H9 (cell line): ENCODE measurements around the gene TMEM120B. TPM values are rescaled to one million over a fixed set of nuclear protein-coding genes. Genes with fewer than 3 reads are reported as not detected.

Source experiments
- DNase-seq: peaks from one replicate; pipeline ENCODE4 v3.0.0-alpha.2; 2017
- H2AFZ ChIP-seq: one replicate; pipeline ENCODE4 v1.6.1; 2013; ENCODE audit warnings: mild to moderate bottlenecking, low read length, control low read depth, moderate library complexity
- H2AK5ac ChIP-seq: 2 replicates; pipeline ENCODE4 v1.6.1; 2013; ENCODE audit warnings: low read length, control low read depth, mixed read lengths; ENCODE audit not compliant: insufficient read length
- H2BK120ac ChIP-seq: one replicate; pipeline ENCODE4 v1.6.1; 2013; ENCODE audit warnings: low read depth, mild to moderate bottlenecking, low read length, control low read depth, inconsistent platforms; ENCODE audit not compliant: poor library complexity, severe bottlenecking
- H2BK12ac ChIP-seq: 2 replicates; pipeline ENCODE4 v1.6.1; 2013; ENCODE audit warnings: low read length, control low read depth, mixed read lengths, low read depth; ENCODE audit not compliant: insufficient read length
- H2BK15ac ChIP-seq: 2 replicates; pipeline ENCODE4 v1.6.1; 2013; ENCODE audit warnings: low read depth, low read length, control low read depth
- H2BK20ac ChIP-seq: one replicate; pipeline ENCODE4 v1.6.1; 2013; ENCODE audit warnings: low read depth, mild to moderate bottlenecking, low read length, control low read depth, inconsistent platforms; ENCODE audit not compliant: poor library complexity, severe bottlenecking
- H2BK5ac ChIP-seq: 2 replicates; pipeline ENCODE4 v1.6.1; 2013; ENCODE audit warnings: low read length, control low read depth, mixed read lengths; ENCODE audit not compliant: insufficient read length
- H3K14ac ChIP-seq: 2 replicates; pipeline ENCODE4 v1.6.1; 2013; ENCODE audit warnings: low read length, control low read depth; ENCODE audit not compliant: insufficient read depth
- H3K18ac ChIP-seq: 2 replicates; pipeline ENCODE4 v1.6.1; 2013; ENCODE audit warnings: low read depth, mild to moderate bottlenecking, mixed read lengths, low read length, control low read depth; ENCODE audit not compliant: insufficient read length
- H3K23ac ChIP-seq: 2 replicates; pipeline ENCODE4 v1.6.1; 2013; ENCODE audit warnings: low read length, control low read depth, mixed read lengths, low read depth; ENCODE audit not compliant: insufficient read length
- H3K23me2 ChIP-seq: 2 replicates; pipeline ENCODE4 v1.6.1; 2013; ENCODE audit warnings: low read depth, mild to moderate bottlenecking, mixed read lengths, low read length, control low read depth; ENCODE audit not compliant: insufficient read length, poor library complexity, severe bottlenecking
- H3K27ac ChIP-seq: 2 replicates; pipeline ENCODE4 v1.5.1; 2013; ENCODE audit warnings: low read length, control low read depth, mixed read lengths, low read depth; ENCODE audit not compliant: insufficient read length
- H3K27me3 ChIP-seq: 2 replicates; pipeline ENCODE4 v1.6.1; 2013; ENCODE audit warnings: low read length, control low read depth, inconsistent platforms; ENCODE audit not compliant: insufficient read depth
- H3K4ac ChIP-seq: 2 replicates; pipeline ENCODE4 v1.6.1; 2013; ENCODE audit warnings: low read depth, mild to moderate bottlenecking, control low read depth, inconsistent platforms, low read length, moderate library complexity
- H3K4me1 ChIP-seq: 2 replicates; pipeline ENCODE4 v1.6.1; 2013; ENCODE audit warnings: low read length, control low read depth, inconsistent platforms; ENCODE audit not compliant: insufficient read depth
- H3K4me2 ChIP-seq: 2 replicates; pipeline ENCODE4 v1.6.1; 2013; ENCODE audit warnings: low read length, control low read depth, mixed read lengths; ENCODE audit not compliant: insufficient read length, insufficient read depth
- H3K56ac ChIP-seq: 2 replicates; pipeline ENCODE4 v1.6.1; 2013; ENCODE audit warnings: low read depth, mild to moderate bottlenecking, mixed read lengths, low read length, control low read depth; ENCODE audit not compliant: insufficient read length
- H3K79me1 ChIP-seq: 2 replicates; pipeline ENCODE4 v1.6.1; 2013; ENCODE audit warnings: low read depth, mild to moderate bottlenecking, moderate library complexity, low read length, control low read depth, inconsistent platforms; ENCODE audit not compliant: insufficient read depth, poor library complexity, severe bottlenecking
- H3K79me2 ChIP-seq: 2 replicates; pipeline ENCODE4 v1.6.1; 2013; ENCODE audit warnings: low read length, control low read depth, inconsistent platforms; ENCODE audit not compliant: insufficient read depth
- H3K9ac ChIP-seq: 2 replicates; pipeline ENCODE4 v1.6.1; 2013; ENCODE audit warnings: low read length, control low read depth, mixed read lengths; ENCODE audit not compliant: insufficient read length; ENCODE audit errors: extremely low read depth
- H3K9me3 ChIP-seq: one replicate; pipeline ENCODE4 v1.6.1; 2013; ENCODE audit warnings: low read depth, low read length, inconsistent platforms; ENCODE audit not compliant: control insufficient read depth
- H3T11ph ChIP-seq: one replicate; pipeline ENCODE4 v1.6.1; 2013; ENCODE audit warnings: mild to moderate bottlenecking, low read length, control low read depth, inconsistent platforms
- H4K20me1 ChIP-seq: one replicate; pipeline ENCODE4 v1.6.1; 2013; ENCODE audit not compliant: control insufficient read depth, insufficient read length, insufficient read depth
- H4K5ac ChIP-seq: 2 replicates; pipeline ENCODE4 v1.6.1; 2013; ENCODE audit warnings: low read depth, mild to moderate bottlenecking, mixed read lengths, low read length, control low read depth; ENCODE audit not compliant: insufficient read length
- H4K8ac ChIP-seq: replicated peaks from 2 replicates; pipeline ENCODE4 v1.6.1; 2013; ENCODE audit warnings: low read length, control low read depth, mixed read lengths, low read depth; ENCODE audit not compliant: insufficient read length
- H4K91ac ChIP-seq: 2 replicates; pipeline ENCODE4 v1.6.1; 2013; ENCODE audit warnings: low read depth, mild to moderate bottlenecking, moderate library complexity, mixed read lengths, low read length, control low read depth; ENCODE audit not compliant: insufficient read length
- H3K27ac Mint-ChIP-seq, 3 experiments: 2 replicates in 2 of 3; 3 replicates in 1 of 3; pipeline ENCODE4 v1.8.0; 2020 to 2021; ENCODE audit warnings: mixed read lengths in 3 of 3, mild to moderate bottlenecking in 1 of 3, moderate library complexity in 1 of 3
- H3K27me3 Mint-ChIP-seq: 2 replicates; pipeline ENCODE4 v1.8.0; 2021; ENCODE audit warnings: low read depth, mild to moderate bottlenecking, moderate library complexity, mixed read lengths
- H3K36me3 Mint-ChIP-seq, 3 experiments: 2 replicates in 2 of 3; 3 replicates in 1 of 3; pipeline ENCODE4 v1.8.0; 2020 to 2021; ENCODE audit warnings: low read depth in 3 of 3, mixed read lengths in 3 of 3; ENCODE audit not compliant: insufficient read depth in 1 of 3
- H3K4me1 Mint-ChIP-seq, 2 experiments: 2 replicates each; pipeline ENCODE4 v1.8.0; 2020; ENCODE audit warnings: mixed read lengths in 2 of 2
- H3K4me3 Mint-ChIP-seq, 2 experiments: 2 replicates in 1 of 2; 3 replicates in 1 of 2; pipeline ENCODE4 v1.8.0; 2020 to 2021; ENCODE audit warnings: mild to moderate bottlenecking in 2 of 2, mixed read lengths in 2 of 2, moderate library complexity in 1 of 2
- H3K9me3 Mint-ChIP-seq, 2 experiments: 2 replicates in 1 of 2; 3 replicates in 1 of 2; pipeline ENCODE4 v1.8.0; 2020; ENCODE audit warnings: mild to moderate bottlenecking in 2 of 2, mixed read lengths in 2 of 2, moderate library complexity in 1 of 2
- WGBS: extraction: QIAGEN DNeasy Blood & Tissue Kit; methylation state at CpG from one replicate; pipeline ENCODE4 v1.1.7; 2013; ENCODE audit warnings: missing lambda C conversion rate, low lambda C conversion rate, mixed read lengths; ENCODE audit not compliant: insufficient read length; ENCODE audit errors: extremely low coverage; 5-methylcytosine and 5-hydroxymethylcytosine counted together
- total RNA-seq: library from RNA; stranded (reverse); gene quantifications from 2 replicates; pipeline ENCODE4 v1.2.1, GENCODE V29; 2021
- TF ChIP-seq, protein P1 (sequence below): fragments of 200-600 bp; sonication (generic); conservative IDR thresholded peaks from 3 replicates; pipeline ENCODE4 v1.8.0; 2021; ENCODE audit warnings: antibody characterized with exemption, mild to moderate bottlenecking

The TMEM120B gene
- total RNA-seq, 1 experiment from 2014 or later = 25.8 TPM

DNA sequence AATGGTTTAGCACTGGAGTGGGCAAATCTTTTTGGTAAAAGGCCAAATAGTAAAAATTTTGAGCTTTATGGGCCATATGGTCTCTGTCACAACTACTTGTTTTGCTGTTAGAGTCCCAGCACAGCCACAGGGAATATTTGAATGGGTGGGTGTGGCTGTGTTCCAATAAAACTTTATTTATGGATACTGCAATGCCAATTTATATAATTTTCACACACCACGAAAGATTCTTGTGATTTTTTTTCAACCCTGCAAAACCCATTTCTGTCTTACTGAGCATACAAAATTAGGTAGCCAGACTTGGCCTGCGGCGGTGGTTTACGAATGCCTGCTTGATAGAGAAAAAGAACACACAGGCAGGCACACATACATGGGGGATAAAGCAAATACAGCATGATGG is 28.3 kb downstream of the TMEM120B start:
- Histone ChIP-seq H2AFZ (no peak overlapping the region), H3K9me3 (no peaks in the 10 kb centered on the region), H3K23ac (no peak overlapping the region), H2BK120ac (no peak overlapping the region), H3K4me1 (no peaks in the 10 kb centered on the region), H3K27ac (no peak overlapping the region), H3K18ac (no peak overlapping the region), H2BK20ac (no peak overlapping the region), H3K27me3 (no peaks in the 10 kb centered on the region), H3K14ac (no peak overlapping the region), H3K23me2 (no peaks in the 10 kb centered on the region), H4K91ac (no peak overlapping the region), H4K5ac (no peak overlapping the region), H2BK5ac (no peak overlapping the region), H3K79me2 (no peaks in the 10 kb centered on the region; the same call in 1 of the 2 replicates), H3K9ac (no peak overlapping the region), H4K20me1 (no peaks in the 10 kb centered on the region), H3K4ac (no peak overlapping the region), H3K79me1 (no peaks in the 10 kb centered on the region), H3K56ac (no peak overlapping the region), H3T11ph (no peak overlapping the region), H2BK15ac (no peak overlapping the region), H3K4me2 (no peak overlapping the region), H4K8ac (no peak overlapping the region), H2AK5ac (no peak overlapping the region), H2BK12ac (no peak overlapping the region)
- no peaks in the 10 kb centered on the region for H3K9me3 Mint-ChIP-seq
- no CpG with 5 or more reads among the region's 4 CpGs for WGBS
- TF ChIP-seq, protein P1, sequence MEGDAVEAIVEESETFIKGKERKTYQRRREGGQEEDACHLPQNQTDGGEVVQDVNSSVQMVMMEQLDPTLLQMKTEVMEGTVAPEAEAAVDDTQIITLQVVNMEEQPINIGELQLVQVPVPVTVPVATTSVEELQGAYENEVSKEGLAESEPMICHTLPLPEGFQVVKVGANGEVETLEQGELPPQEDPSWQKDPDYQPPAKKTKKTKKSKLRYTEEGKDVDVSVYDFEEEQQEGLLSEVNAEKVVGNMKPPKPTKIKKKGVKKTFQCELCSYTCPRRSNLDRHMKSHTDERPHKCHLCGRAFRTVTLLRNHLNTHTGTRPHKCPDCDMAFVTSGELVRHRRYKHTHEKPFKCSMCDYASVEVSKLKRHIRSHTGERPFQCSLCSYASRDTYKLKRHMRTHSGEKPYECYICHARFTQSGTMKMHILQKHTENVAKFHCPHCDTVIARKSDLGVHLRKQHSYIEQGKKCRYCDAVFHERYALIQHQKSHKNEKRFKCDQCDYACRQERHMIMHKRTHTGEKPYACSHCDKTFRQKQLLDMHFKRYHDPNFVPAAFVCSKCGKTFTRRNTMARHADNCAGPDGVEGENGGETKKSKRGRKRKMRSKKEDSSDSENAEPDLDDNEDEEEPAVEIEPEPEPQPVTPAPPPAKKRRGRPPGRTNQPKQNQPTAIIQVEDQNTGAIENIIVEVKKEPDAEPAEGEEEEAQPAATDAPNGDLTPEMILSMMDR = no peak
- H3K27ac Mint-ChIP-seq = no peak overlapping the region
- peaks cover 0 to 17% (median 6%) of the 10 kb centered on the region in 3 experiments; a peak in 3 of 7 replicates for H3K36me3 Mint-ChIP-seq
- DNase-seq = no peak
- peaks cover 0 to 2% of the 10 kb centered on the region in 2 experiments; a peak in 1 of 4 replicates for H3K4me1 Mint-ChIP-seq
- no peak overlapping the region for H3K4me3 Mint-ChIP-seq
- H3K27me3 Mint-ChIP-seq = no peaks in the 10 kb centered on the region
